ENCODE data around the gene MAST4.
A peak's percentile ranks its signal among the peaks of the same experiment; 100 is the strongest.

MAST4 gene

DNA sequence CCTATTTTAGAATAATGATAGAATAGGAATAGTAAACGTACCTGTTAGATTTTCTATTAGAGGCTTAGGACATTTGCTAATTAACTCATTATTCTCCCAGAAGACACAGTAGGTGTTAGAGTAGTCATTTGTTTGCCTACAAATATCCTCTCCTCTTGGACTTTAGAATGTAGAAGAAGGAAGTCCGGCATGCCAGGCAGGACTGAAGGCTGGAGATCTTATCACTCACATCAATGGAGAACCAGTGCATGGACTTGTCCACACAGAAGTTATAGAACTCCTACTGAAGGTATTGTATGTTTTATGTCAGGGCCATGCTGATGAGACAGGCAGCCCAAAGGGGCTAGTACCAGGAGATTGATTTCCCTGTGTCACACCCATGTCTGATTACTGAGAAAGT is 557.1 kb downstream of the MAST4 start:
- Histone ChIP-seq H3K27me3 (ENCODE audit: control insufficient read depth in 1 of 2, insufficient read depth in 2 of 2, low read length in 2 of 2) (no peaks in the 10 kb centered on the region), H3K36me3 (ENCODE audit: insufficient read depth, low read length) (peaks cover 23% of the 10 kb centered on the region), H3K27ac (ENCODE audit: low read depth, low read length) (no peak overlapping the region)

GRCh38 chr5:67154556-67155206 is 558.5 kb downstream of the MAST4 start:
- H3K27me3 ChIP-seq (ENCODE audit: control insufficient read depth in 1 of 2, insufficient read depth in 2 of 2, low read length in 2 of 2) = no peaks in the 10 kb centered on the region
- no peak overlapping the region for H3K27ac ChIP-seq (ENCODE audit: low read depth, low read length)
- no peak overlapping the region for H3K9ac ChIP-seq (ENCODE audit: low read length)
- H3K36me3 ChIP-seq (ENCODE audit: insufficient read depth, low read length) = peaks cover 23% of the 10 kb centered on the region
- no peaks in the 10 kb centered on the region for H3K9me3 ChIP-seq (ENCODE audit: low read length)
- no peak overlapping the region for H3K4me3 ChIP-seq (ENCODE audit: low read depth in 1 of 2, low read length in 2 of 2)
- H3K4me1 ChIP-seq (ENCODE audit: insufficient read depth, low read length) = no peaks in the 10 kb centered on the region

More for the DNA sequence above, 557.1 kb downstream of the MAST4 start:
- Histone ChIP-seq H3K4me3 (ENCODE audit: low read depth in 1 of 2, low read length in 2 of 2) (no peak overlapping the region), H3K9ac (ENCODE audit: low read length) (no peak overlapping the region), H3K4me1 (ENCODE audit: insufficient read depth, low read length) (no peaks in the 10 kb centered on the region), H3K9me3 (ENCODE audit: low read length) (no peaks in the 10 kb centered on the region)

DNA sequence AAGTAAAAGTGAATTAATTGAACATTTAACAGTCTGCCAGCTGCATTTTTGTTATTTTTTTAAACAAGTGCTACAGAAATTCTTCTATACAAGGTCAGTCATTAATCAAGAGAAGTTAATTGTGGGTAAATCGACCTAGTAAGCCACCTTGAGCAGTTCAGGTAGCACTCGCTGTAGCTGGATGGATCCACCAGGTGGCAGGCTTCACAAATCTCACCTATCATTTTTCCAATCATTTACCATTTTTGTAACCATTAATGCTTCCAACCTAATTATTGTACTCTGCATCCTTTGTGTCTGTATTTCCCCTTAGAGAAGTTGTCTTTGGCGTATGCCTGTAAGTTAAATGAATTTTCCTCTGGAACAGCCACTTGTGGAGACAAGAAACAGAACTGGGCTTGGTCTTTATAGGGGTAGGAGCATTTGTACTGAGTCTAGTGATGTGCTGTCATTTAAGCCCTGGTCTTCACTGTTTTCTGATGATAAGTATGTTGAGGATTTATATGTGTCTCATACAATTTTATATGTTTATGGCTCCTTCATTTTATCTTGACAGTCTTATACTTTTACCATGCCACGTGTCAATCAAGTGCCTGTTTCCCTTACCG is 560.9 kb downstream of the MAST4 start:
- H3K4me1 ChIP-seq (ENCODE audit: insufficient read depth, low read length) = no peaks in the 10 kb centered on the region
- no peaks in the 10 kb centered on the region for H3K27me3 ChIP-seq (ENCODE audit: control insufficient read depth in 1 of 2, insufficient read depth in 2 of 2, low read length in 2 of 2)
- no peaks in the 10 kb centered on the region for H3K9me3 ChIP-seq (ENCODE audit: low read length)
- no peak overlapping the region for H3K4me3 ChIP-seq (ENCODE audit: low read depth in 1 of 2, low read length in 2 of 2)
- no peak overlapping the region for H3K27ac ChIP-seq (ENCODE audit: low read depth, low read length)
- peaks cover 16% of the 10 kb centered on the region for H3K36me3 ChIP-seq (ENCODE audit: insufficient read depth, low read length)
- H3K9ac ChIP-seq (ENCODE audit: low read length) = no peak overlapping the region

DNA sequence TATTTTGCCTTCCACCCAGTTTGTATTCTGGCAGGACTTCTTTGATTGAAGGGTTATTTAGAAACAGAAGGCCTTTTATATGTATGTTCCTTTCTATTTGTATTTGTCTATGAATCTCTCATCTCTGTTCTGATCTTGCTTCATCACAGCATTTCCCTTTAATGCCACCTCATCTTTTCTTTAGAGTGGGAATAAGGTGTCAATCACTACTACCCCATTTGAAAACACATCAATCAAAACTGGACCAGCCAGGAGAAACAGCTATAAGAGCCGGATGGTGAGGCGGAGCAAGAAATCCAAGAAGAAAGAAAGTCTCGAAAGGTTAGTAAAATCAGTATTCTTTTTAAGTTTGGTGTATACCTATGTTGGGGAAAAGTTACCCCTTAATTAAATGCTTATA is 564.1 kb downstream of the MAST4 start:
- Histone ChIP-seq H3K4me3 (ENCODE audit: low read depth in 1 of 2, low read length in 2 of 2) (no peak overlapping the region), H3K27ac (ENCODE audit: low read depth, low read length) (no peak overlapping the region), H3K9ac (ENCODE audit: low read length) (no peak overlapping the region), H3K36me3 (ENCODE audit: insufficient read depth, low read length) (peaks cover 28% of the 10 kb centered on the region), H3K4me1 (ENCODE audit: insufficient read depth, low read length) (no peaks in the 10 kb centered on the region), H3K9me3 (ENCODE audit: low read length) (no peaks in the 10 kb centered on the region), H3K27me3 (ENCODE audit: control insufficient read depth in 1 of 2, insufficient read depth in 2 of 2, low read length in 2 of 2) (no peaks in the 10 kb centered on the region)

- no peaks in the 10 kb centered on the region for H3K9me3 ChIP-seq (ENCODE audit: low read length)
- H3K9ac ChIP-seq (ENCODE audit: low read length) = no peak overlapping the region
- no peak overlapping the region for H3K27ac ChIP-seq (ENCODE audit: low read depth, low read length)
- H3K36me3 ChIP-seq (ENCODE audit: insufficient read depth, low read length) = peaks cover 31% of the 10 kb centered on the region
- no peak overlapping the region for H3K4me3 ChIP-seq (ENCODE audit: low read depth in 1 of 2, low read length in 2 of 2)
- no peaks in the 10 kb centered on the region for H3K27me3 ChIP-seq (ENCODE audit: control insufficient read depth in 1 of 2, insufficient read depth in 2 of 2, low read length in 2 of 2)
- H3K4me1 ChIP-seq (ENCODE audit: insufficient read depth, low read length) = peaks cover 3% of the 10 kb centered on the region
These were observed 564.8 kb downstream of the MAST4 start for GRCh38 chr5:67160985-67161384.

DNA sequence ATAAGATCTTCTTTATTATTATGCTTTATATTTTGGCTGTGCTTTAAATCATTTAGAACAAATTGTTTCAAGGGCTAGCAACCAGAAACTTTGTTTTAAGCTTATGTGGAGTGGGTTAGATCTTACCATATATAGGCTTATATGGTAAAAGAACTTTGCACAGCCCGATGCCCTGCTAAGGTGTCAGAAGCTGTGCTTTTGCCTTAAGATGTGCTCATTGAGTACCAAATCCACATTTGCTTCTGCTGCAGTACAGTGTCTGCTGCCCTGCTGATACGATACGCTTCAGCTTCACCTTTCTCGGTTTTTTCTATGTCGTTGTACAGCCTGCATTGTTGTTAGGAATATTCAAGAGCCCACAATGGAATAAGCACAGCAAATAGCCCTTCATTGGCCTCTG is 565.6 kb downstream of the MAST4 start:
- no peak overlapping the region for H3K9ac ChIP-seq (ENCODE audit: low read length)
- H3K4me1 ChIP-seq (ENCODE audit: insufficient read depth, low read length) = peaks cover 9% of the 10 kb centered on the region
- H3K4me3 ChIP-seq (ENCODE audit: low read depth in 1 of 2, low read length in 2 of 2) = no peak overlapping the region
- no peak overlapping the region for H3K27ac ChIP-seq (ENCODE audit: low read depth, low read length)
- H3K27me3 ChIP-seq (ENCODE audit: control insufficient read depth in 1 of 2, insufficient read depth in 2 of 2, low read length in 2 of 2) = no peaks in the 10 kb centered on the region
- H3K36me3 ChIP-seq (ENCODE audit: insufficient read depth, low read length) = peaks cover 31% of the 10 kb centered on the region
- H3K9me3 ChIP-seq (ENCODE audit: low read length) = no peaks in the 10 kb centered on the region

- Histone ChIP-seq H3K9ac (ENCODE audit: low read length) (no peak overlapping the region), H3K4me1 (ENCODE audit: insufficient read depth, low read length) (peaks cover 11% of the 10 kb centered on the region), H3K27ac (ENCODE audit: low read depth, low read length) (no peak overlapping the region), H3K9me3 (ENCODE audit: low read length) (no peaks in the 10 kb centered on the region), H3K27me3 (ENCODE audit: control insufficient read depth in 1 of 2, insufficient read depth in 2 of 2, low read length in 2 of 2) (no peaks in the 10 kb centered on the region), H3K4me3 (ENCODE audit: low read depth in 1 of 2, low read length in 2 of 2) (no peak overlapping the region), H3K36me3 (ENCODE audit: insufficient read depth, low read length) (peaks cover 31% of the 10 kb centered on the region)
These were observed 567.1 kb downstream of the MAST4 start for GRCh38 chr5:67163231-67163756.

DNA sequence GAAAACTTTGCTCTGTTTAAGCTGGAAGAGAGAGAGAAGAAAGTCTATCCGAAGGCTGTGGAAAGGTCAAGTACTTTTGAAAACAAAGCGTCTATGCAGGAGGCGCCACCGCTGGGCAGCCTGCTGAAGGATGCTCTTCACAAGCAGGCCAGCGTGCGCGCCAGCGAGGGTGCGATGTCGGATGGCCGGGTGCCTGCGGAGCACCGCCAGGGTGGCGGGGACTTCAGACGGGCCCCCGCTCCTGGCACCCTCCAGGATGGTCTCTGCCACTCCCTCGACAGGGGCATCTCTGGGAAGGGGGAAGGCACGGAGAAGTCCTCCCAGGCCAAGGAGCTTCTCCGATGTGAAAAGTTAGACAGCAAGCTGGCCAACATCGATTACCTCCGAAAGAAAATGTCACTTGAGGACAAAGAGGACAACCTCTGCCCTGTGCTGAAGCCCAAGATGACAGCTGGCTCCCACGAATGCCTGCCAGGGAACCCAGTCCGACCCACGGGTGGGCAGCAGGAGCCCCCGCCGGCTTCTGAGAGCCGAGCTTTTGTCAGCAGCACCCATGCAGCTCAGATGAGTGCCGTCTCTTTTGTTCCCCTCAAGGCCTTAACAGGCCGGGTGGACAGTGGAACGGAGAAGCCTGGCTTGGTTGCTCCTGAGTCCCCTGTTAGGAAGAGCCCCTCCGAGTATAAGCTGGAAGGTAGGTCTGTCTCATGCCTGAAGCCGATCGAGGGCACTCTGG is 567.8 kb downstream of the MAST4 start:
- H3K9me3 ChIP-seq (ENCODE audit: low read length) = no peaks in the 10 kb centered on the region
- H3K4me1 ChIP-seq (ENCODE audit: insufficient read depth, low read length) = peaks cover 11% of the 10 kb centered on the region
- H3K9ac ChIP-seq (ENCODE audit: low read length) = no peak overlapping the region
- no peak overlapping the region for H3K27ac ChIP-seq (ENCODE audit: low read depth, low read length)
- no peak overlapping the region for H3K4me3 ChIP-seq (ENCODE audit: low read depth in 1 of 2, low read length in 2 of 2)
- H3K27me3 ChIP-seq (ENCODE audit: control insufficient read depth in 1 of 2, insufficient read depth in 2 of 2, low read length in 2 of 2) = no peaks in the 10 kb centered on the region
- H3K36me3 ChIP-seq (ENCODE audit: insufficient read depth, low read length) = peaks cover 31% of the 10 kb centered on the region

- H3K9ac ChIP-seq (ENCODE audit: low read length) = no peak overlapping the region
- H3K36me3 ChIP-seq (ENCODE audit: insufficient read depth, low read length) = peaks cover 31% of the 10 kb centered on the region
- no peaks in the 10 kb centered on the region for H3K9me3 ChIP-seq (ENCODE audit: low read length)
- H3K4me3 ChIP-seq (ENCODE audit: low read depth in 1 of 2, low read length in 2 of 2) = no peak overlapping the region
- no peaks in the 10 kb centered on the region for H3K27me3 ChIP-seq (ENCODE audit: control insufficient read depth in 1 of 2, insufficient read depth in 2 of 2, low read length in 2 of 2)
- peaks cover 11% of the 10 kb centered on the region for H3K4me1 ChIP-seq (ENCODE audit: insufficient read depth, low read length)
- H3K27ac ChIP-seq (ENCODE audit: low read depth, low read length) = no peak overlapping the region
These were observed 568.8 kb downstream of the MAST4 start for GRCh38 chr5:67164856-67165525.

- no peaks in the 10 kb centered on the region for H3K27me3 ChIP-seq (ENCODE audit: control insufficient read depth in 1 of 2, insufficient read depth in 2 of 2, low read length in 2 of 2)
- H3K4me3 ChIP-seq (ENCODE audit: low read depth in 1 of 2, low read length in 2 of 2) = peak overlapping the region in 1 of 2 donors; percentile 45
- no peaks in the 10 kb centered on the region for H3K9me3 ChIP-seq (ENCODE audit: low read length)
- peaks cover 31% of the 10 kb centered on the region for H3K36me3 ChIP-seq (ENCODE audit: insufficient read depth, low read length)
- peak overlapping the region; percentile 35 for H3K27ac ChIP-seq (ENCODE audit: low read depth, low read length)
- H3K4me1 ChIP-seq (ENCODE audit: insufficient read depth, low read length) = peaks cover 11% of the 10 kb centered on the region
- no peak overlapping the region for H3K9ac ChIP-seq (ENCODE audit: low read length)
These were observed 569.6 kb downstream of the MAST4 start for GRCh38 chr5:67165526-67166459.
